ENCODE measurements around the gene DCUN1D2. TPM values are rescaled to one million over a fixed set of nuclear protein-coding genes. Genes with fewer than 3 reads are reported as not detected.
"Not testable (repeated sequence)": the region's sequence is repeated elsewhere in the genome, so short reads cannot be mapped to it uniquely, and the experiment has no call there.

The DCUN1D2 gene
- total and polyA plus RNA-seq, 10 of the 15 experiments (the other 5 are each of a cell fraction or from before 2014, with no cell fraction given): 2.5 to 23.6 (median 9.3) TPM

DNA sequence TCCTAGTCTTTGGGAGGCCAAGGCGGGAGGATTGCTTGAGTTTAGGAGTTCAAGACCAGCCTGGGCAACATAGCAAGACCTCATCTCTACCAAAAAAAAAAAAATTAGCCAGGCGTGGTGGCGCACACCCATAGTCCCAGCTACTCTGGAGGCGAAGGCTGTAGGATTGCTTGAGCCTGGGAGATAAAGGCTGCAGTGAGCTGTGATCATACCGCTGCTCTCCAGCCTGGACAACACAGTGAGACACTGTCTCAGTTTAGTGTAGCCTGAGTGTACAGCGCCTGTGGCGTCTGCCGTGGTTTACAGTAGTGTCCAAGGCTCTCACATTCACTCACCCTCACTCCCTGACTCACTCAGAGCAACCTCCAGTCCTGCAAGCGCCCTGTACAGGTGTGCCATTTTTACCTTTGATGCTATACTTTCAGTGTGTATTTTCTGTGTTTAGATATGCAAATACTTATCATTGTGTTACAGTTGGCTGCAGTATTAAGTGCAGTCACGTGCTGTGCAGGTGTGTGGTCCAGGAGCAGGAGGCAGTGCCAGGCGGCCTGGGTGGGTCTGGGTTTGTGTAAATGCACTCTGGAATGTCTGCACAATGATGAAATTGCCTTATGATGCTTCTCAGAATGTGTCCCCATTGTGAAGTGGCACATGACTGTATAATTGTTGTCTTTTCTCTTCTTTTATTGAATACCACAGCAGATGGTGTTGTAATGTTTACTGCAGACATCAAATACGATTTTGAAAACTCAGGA is 36.1 kb upstream of the DCUN1D2 start (continued):
- TF ChIP-seq, protein P1, sequence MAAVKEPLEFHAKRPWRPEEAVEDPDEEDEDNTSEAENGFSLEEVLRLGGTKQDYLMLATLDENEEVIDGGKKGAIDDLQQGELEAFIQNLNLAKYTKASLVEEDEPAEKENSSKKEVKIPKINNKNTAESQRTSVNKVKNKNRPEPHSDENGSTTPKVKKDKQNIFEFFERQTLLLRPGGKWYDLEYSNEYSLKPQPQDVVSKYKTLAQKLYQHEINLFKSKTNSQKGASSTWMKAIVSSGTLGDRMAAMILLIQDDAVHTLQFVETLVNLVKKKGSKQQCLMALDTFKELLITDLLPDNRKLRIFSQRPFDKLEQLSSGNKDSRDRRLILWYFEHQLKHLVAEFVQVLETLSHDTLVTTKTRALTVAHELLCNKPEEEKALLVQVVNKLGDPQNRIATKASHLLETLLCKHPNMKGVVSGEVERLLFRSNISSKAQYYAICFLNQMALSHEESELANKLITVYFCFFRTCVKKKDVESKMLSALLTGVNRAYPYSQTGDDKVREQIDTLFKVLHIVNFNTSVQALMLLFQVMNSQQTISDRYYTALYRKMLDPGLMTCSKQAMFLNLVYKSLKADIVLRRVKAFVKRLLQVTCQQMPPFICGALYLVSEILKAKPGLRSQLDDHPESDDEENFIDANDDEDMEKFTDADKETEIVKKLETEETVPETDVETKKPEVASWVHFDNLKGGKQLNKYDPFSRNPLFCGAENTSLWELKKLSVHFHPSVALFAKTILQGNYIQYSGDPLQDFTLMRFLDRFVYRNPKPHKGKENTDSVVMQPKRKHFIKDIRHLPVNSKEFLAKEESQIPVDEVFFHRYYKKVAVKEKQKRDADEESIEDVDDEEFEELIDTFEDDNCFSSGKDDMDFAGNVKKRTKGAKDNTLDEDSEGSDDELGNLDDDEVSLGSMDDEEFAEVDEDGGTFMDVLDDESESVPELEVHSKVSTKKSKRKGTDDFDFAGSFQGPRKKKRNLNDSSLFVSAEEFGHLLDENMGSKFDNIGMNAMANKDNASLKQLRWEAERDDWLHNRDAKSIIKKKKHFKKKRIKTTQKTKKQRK (IDR thresholded peaks at IDR 0.05; ENCODE audit: low read depth, low read length): no peak
- TF ChIP-seq SP1 (IDR thresholded peaks at IDR 0.05; ENCODE audit: low read depth, low read length) (no peak), RUNX3 (IDR thresholded peaks at IDR 0.05; ENCODE audit: low read length) (no peak), CREB1 (IDR thresholded peaks at IDR 0.05; ENCODE audit: low read depth) (no peak), BRCA1 (IDR thresholded peaks at IDR 0.05; ENCODE audit: low read depth, low read length) (no peak), SREBF1 (IDR thresholded peaks at IDR 0.05; ENCODE audit: low read length) (no peak), RAD51 (IDR thresholded peaks at IDR 0.05) (no peak)
- TF ChIP-seq, protein P2, sequence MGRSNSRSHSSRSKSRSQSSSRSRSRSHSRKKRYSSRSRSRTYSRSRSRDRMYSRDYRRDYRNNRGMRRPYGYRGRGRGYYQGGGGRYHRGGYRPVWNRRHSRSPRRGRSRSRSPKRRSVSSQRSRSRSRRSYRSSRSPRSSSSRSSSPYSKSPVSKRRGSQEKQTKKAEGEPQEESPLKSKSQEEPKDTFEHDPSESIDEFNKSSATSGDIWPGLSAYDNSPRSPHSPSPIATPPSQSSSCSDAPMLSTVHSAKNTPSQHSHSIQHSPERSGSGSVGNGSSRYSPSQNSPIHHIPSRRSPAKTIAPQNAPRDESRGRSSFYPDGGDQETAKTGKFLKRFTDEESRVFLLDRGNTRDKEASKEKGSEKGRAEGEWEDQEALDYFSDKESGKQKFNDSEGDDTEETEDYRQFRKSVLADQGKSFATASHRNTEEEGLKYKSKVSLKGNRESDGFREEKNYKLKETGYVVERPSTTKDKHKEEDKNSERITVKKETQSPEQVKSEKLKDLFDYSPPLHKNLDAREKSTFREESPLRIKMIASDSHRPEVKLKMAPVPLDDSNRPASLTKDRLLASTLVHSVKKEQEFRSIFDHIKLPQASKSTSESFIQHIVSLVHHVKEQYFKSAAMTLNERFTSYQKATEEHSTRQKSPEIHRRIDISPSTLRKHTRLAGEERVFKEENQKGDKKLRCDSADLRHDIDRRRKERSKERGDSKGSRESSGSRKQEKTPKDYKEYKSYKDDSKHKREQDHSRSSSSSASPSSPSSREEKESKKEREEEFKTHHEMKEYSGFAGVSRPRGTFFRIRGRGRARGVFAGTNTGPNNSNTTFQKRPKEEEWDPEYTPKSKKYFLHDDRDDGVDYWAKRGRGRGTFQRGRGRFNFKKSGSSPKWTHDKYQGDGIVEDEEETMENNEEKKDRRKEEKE (IDR thresholded peaks at IDR 0.05): no peak

DNA sequence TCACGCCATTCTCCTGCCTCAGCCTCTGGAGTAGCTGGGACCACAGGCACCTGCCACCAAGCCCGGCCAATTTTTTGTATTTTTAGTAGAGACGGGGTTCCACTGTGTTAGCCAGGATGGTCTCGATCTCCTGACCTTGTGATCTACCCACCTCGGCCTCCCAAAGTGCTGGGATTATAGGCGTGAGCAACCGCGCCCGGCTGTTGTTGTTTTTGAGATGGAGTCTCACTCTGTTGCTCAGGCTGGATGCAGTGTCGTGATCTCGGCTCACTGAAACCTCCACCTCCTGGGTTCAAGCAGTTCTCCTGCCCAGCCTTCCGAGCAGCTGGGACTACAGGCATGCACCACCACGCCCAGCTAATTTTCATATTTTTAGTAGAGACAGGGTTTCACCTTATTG is 31.9 kb upstream of the DCUN1D2 start:
- H2AFZ ChIP-seq (ENCODE audit: control insufficient read depth, low read depth, low read length); H3K9ac ChIP-seq (ENCODE audit: control insufficient read depth, insufficient read depth, low read length); H3K27me3 ChIP-seq (replicated peaks in 1 of 2; ENCODE audit: control insufficient read depth in 2 of 2, insufficient read depth in 2 of 2, low read length in 1 of 2); CTCF ChIA-PET; ATAC-seq; RAD21 ChIA-PET (ENCODE audit: unreplicated experiment); POLR2A ChIA-PET; H4K20me1 ChIP-seq (ENCODE audit: control insufficient read depth, insufficient read depth); FAIRE-seq; H3K4me3 ChIP-seq; DNase-seq (ENCODE audit: low read depth, low spot score); SMC1A ChIA-PET (ENCODE audit: uncharacterized antibody, unreplicated experiment); H3K79me2 ChIP-seq (ENCODE audit: control insufficient read depth, insufficient read depth, low read length); H3K36me3 ChIP-seq (ENCODE audit: control insufficient read depth in 2 of 2, insufficient read depth in 2 of 2, low read length in 1 of 2); H3K27ac ChIP-seq (ENCODE audit: control insufficient read depth, insufficient read depth); in situ Hi-C loops (cut with MboI); H3K9me3 ChIP-seq (replicated peaks; ENCODE audit: control insufficient read depth, insufficient read depth, low read length); H3K4me2 ChIP-seq (ENCODE audit: control insufficient read depth, insufficient read depth); BruUV-seq (replicated peaks); intact Hi-C loops (cut with micrococcal nuclease; ENCODE audit: unreplicated experiment); H3K4me1 ChIP-seq (ENCODE audit: control insufficient read depth, insufficient read depth, low read length): not testable (repeated sequence)
- 94% methylated on average over 13 of the region's 13 CpGs for WGBS (ENCODE audit: insufficient coverage, insufficient replicate concordance, low lambda C conversion rate, missing lambda C conversion rate)
